Adipose tissue (tissue), 3 donors: ENCODE results near the gene CIAO2B. TPM values are rescaled to one million over a fixed set of nuclear protein-coding genes. Genes with fewer than 3 reads are reported as not detected.
A peak's percentile ranks its signal among the peaks of the same experiment; 100 is the strongest.
"Not testable (repeated sequence)": the region's sequence is repeated elsewhere in the genome, so short reads cannot be mapped to it uniquely, and the experiment has no call there.

Source experiments
- H3K27ac ChIP-seq: one replicate; pipeline ENCODE4 v1.5.1; 2013; ENCODE audit warnings: low read depth, low read length
- WGBS, 3 donors: extraction: QIAGEN DNeasy Blood & Tissue Kit; methylation state at CpG; one replicate each; pipeline ENCODE4 v1.1.7; 2013; 5-methylcytosine and 5-hydroxymethylcytosine counted together
- polyA plus RNA-seq, 3 donors: library from polyadenylated mRNA; stranded (reverse); fragments of 200-250 nt; gene quantifications; one replicate each; pipeline ENCODE4 v1.2.3, GENCODE V29; 2013
- donor health status: healthy with polysubstance abuse.
- donor health status: Bipolar disorder and iron deficiency.
- donor health status: healthy.

Gene CIAO2B
- polyA plus RNA-seq, 3 donors: 82.5 to 160 (median 157) TPM

- 79 to 87% (median 80%) methylated on average over 9 of the region's 9 CpGs for WGBS, 3 donors
- not testable (repeated sequence) for H3K27ac ChIP-seq
Measured at GRCh38 chr16:66944971-66945370, 10.8 kb upstream of the CIAO2B start.

GRCh38 chr16:66944054-66944441 is 9.8 kb upstream of the CIAO2B start:
- 88 to 91% (median 90%) methylated on average over 5 of the region's 5 CpGs for WGBS, 3 donors
- no peak overlapping the region for H3K27ac ChIP-seq

- no peak overlapping the region for H3K27ac ChIP-seq
- WGBS, 3 donors: 91 to 93% (median 92%) methylated on average over 15 of the region's 15 CpGs
Measured at GRCh38 chr16:66943426-66944053, 9.3 kb upstream of the CIAO2B start.

GRCh38 chr16:66942981-66943380 is 8.8 kb upstream of the CIAO2B start:
- H3K27ac ChIP-seq: no peak overlapping the region
- 80 to 97% (median 91%) methylated on average over 5 of the region's 5 CpGs for WGBS, 3 donors

- 94 to 97% (median 96%) methylated on average over 16 of the region's 16 CpGs for WGBS, 3 donors
- no peak overlapping the region for H3K27ac ChIP-seq
Measured at GRCh38 chr16:66940236-66940635, 6.0 kb upstream of the CIAO2B start.

- no peak overlapping the region for H3K27ac ChIP-seq
Measured at GRCh38 chr16:66939366-66939765, 5.2 kb upstream of the CIAO2B start.

GRCh38 chr16:66937725-66938337 is 3.6 kb upstream of the CIAO2B start:
- H3K27ac ChIP-seq: no peak overlapping the region
- WGBS, 3 donors: 88 to 97% (median 90%) methylated on average over 10 of the region's 10 CpGs

- WGBS, 3 donors: 78 to 93% (median 78%) methylated on average over 4 of the region's 4 CpGs
- H3K27ac ChIP-seq: no peak overlapping the region
Measured at GRCh38 chr16:66936889-66937554, 2.8 kb upstream of the CIAO2B start.

GRCh38 chr16:66936462-66936861 is 2.3 kb upstream of the CIAO2B start:
- WGBS, 3 donors: 59 to 84% (median 70%) methylated on average over 6 of the region's 6 CpGs
- no peak overlapping the region for H3K27ac ChIP-seq

- WGBS, 3 donors: 23 to 46% (median 38%) methylated on average over 42 to 44 of the region's 44 CpGs
- peak within 1 kb of the TSS; percentile 86 for H3K27ac ChIP-seq
Measured at GRCh38 chr16:66935314-66936011, 1.3 kb upstream of the CIAO2B start, which contains the start of gene CES2. Gene CES2, plus strand, starts transcription at chr16:66935516. Its CDS starts 120 bp downstream, at chr16:66935636.

- H3K27ac ChIP-seq: peak overlapping the region; percentile 86
- 0 to 2% (median 1%) methylated on average over 16 to 21 of the region's 24 CpGs for WGBS, 3 donors
Measured at GRCh38 chr16:66934839-66935313, 674 bp upstream of the CIAO2B start.

- H3K27ac ChIP-seq: no peak overlapping the region
- 1 to 3% (median 2%) methylated on average over 12 of the region's 12 CpGs for WGBS, 3 donors
Measured at GRCh38 chr16:66933776-66934137, 445 bp downstream of the CIAO2B start.

GRCh38 chr16:66932076-66932475 is 2.1 kb downstream of the CIAO2B start:
- WGBS, 3 donors: 80 to 92% (median 92%) methylated on average over 4 of the region's 4 CpGs
- no peak overlapping the region for H3K27ac ChIP-seq

GRCh38 chr16:66931665-66932064 is 2.5 kb downstream of the CIAO2B start:
- WGBS, 3 donors: 88 to 90% (median 90%) methylated on average over 2 of the region's 2 CpGs
- no peak overlapping the region for H3K27ac ChIP-seq

GRCh38 chr16:66930189-66930588 is 4.0 kb downstream of the CIAO2B start:
- whole genome bisulfite sequencing, 3 donors: 40 to 55% (median 55%) methylated on average over 4 of the region's 4 CpGs
- no peak overlapping the region for H3K27ac ChIP-seq

- WGBS, 3 donors: 74 to 81% (median 80%) methylated on average over 10 of the region's 10 CpGs
Measured at GRCh38 chr16:66928702-66929388, 5.4 kb downstream of the CIAO2B start.

GRCh38 chr16:66927918-66928649 is 6.1 kb downstream of the CIAO2B start:
- WGBS, 3 donors: 89 to 94% (median 89%) methylated on average over 8 of the region's 8 CpGs

More at GRCh38 chr16:66928702-66929388, 5.4 kb downstream of the CIAO2B start:
- no peak overlapping the region for H3K27ac ChIP-seq

GRCh38 chr16:66926961-66927436 is 7.2 kb downstream of the CIAO2B start:
- no peak overlapping the region for H3K27ac ChIP-seq
- 35 to 71% (median 53%) methylated on average over 3 of the region's 3 CpGs for WGBS, 3 donors

More at GRCh38 chr16:66927918-66928649, 6.1 kb downstream of the CIAO2B start:
- H3K27ac ChIP-seq: no peak overlapping the region
